Measurements from ENCODE around the gene BRD7.

The BRD7 gene
- total RNA-seq = 43.2 to 70.3 (median 57.9) reads per million in 18 experiments

DNA sequence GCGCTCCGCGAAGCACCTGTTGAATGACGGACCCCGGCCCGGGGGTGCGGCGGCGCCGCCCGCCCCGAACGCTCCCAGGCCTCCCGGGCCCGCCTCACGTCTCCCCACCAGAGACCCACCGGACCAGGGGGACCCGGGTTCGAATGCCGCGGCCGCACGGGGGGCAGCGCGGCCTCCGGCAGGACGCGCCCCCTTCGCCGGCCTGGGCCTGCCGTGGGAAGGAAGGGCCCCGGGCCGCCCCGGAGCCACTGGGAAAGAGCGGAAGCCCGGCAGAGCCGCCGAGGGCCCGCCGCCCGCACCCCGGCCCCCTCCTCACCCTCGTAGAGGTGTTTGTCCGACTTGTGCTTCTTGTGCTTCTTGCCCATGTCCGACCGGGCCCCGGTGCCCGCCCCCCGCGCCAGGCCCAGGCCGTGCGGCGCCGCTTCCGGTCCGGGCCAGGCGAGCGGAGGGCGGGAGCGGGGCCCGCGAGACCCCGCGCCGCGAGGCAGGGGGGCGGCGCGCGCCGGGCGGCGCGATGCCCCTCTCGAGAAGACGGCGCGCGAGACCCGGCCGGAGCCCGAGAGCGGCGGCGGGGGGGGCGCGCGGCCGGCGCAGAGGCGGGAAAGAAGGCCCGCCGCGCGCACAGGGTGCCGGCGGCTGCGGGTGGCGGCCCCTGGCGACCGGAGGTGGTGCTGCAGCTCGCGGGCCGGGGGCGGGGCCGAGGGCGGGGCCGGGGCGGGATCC lies at the start of gene BRD7:
BRD7 (minus strand) TSS at position 579 of the 723 bp plus-strand sequence; CDS start at position 365, 214 bp downstream.
- peak; percentile 46 to 73 for DNase-seq

DNA sequence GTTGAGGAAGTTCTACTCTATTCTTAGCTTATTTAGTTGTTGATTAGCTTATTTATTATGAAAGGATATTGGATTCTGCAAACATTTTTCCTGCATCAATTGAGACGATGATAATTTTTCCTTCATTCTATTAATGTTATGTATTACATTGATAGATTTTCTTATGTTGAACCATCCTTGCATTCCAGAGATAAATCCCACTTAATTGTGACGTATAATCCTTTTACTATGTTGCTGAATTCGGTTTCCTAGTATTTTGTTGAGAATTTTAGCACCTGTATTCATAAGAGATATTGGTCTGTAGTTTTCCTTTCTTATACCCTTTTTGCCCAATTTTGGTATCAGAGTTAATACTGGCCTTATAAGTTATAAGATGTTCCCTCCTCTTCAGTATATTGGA lies 47.6 kb upstream of the BRD7 start:
- no peak for DNase-seq

DNA sequence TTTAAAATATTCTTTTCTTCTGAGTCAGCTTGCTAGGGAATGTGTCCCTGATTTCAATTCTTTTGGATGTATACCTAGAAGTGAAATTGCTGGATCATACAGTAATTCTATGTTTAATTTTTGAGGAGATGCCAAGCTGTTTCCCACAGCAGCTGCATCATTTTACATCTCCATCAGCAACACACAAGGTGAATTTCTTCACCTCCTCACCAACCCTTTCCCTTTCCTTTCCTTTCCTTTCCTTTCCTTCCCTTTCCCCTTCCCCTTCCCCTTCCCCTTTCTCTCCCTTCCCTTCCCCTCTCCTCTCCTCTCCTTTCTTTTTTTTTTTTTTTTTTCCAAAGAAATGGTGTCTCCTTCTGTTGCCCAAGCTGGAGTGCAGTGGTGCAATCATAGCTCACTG lies 45.4 kb upstream of the BRD7 start:
- no peak for DNase-seq

DNA sequence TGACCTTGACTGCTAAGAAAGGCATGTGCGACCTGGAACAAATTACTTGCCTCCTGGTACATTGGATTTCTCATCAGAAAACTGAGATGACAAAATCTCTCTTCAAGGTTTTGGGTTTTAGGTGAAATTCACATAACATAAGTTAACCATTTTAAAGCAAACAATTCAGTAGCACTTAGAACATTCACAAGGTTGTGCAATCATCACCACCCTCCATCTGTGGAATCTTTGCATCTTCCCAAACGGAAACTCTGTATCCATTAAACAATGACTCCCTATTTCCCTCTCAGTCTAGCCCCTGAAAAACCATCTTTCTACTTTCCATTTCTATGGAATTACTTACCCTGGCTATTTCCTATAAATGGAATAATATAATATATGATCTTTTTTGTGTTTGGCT lies 42.2 kb upstream of the BRD7 start:
- no peak for DNase-seq

DNA sequence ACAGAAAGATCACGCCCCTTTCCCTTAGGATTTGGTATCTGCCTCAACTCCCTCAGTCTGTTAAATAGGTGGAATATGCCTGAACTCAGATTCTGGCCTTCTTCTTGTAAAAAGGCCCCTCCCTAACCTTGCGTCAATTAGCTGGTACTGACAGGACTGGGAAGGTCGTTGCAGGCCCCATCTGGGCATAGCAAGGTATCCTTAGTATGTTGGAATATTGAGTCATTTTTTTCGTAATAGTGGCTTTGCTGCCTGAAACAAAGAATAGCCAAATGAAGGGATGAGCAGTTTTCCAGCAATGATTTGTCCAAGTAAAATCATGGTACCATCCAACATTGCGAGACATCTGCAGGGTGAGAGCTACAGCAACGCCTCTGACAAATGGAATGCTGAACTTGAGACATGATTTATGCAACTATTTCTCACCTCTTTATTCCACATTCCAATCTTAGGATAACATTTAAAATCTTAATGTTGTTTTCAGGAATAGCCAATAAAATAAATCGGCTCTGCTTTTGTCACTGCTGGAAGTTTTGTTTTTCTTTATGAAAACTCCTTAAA lies 39.3 kb upstream of the BRD7 start:
- no peak for DNase-seq

DNA sequence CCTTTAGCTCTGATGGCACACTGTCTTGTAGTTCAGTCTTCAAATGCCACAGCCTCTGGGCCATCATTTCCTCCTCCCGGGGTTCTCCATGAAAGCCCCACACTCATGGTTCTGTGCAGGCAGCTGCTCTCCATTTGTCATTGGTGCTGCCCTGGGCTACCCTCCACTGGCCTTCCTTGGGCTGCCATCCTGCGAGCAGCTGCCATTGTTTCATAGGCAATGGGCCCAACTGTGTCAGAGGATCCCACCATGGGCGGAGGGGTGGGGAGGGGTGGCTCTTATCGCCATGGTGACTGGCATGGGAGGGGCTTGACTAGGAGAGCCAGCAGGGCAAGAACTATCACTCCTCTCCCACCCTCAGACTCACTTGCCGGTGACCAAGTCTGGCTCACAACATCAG lies 38.6 kb upstream of the BRD7 start:
- DNase-seq = no peak

DNA sequence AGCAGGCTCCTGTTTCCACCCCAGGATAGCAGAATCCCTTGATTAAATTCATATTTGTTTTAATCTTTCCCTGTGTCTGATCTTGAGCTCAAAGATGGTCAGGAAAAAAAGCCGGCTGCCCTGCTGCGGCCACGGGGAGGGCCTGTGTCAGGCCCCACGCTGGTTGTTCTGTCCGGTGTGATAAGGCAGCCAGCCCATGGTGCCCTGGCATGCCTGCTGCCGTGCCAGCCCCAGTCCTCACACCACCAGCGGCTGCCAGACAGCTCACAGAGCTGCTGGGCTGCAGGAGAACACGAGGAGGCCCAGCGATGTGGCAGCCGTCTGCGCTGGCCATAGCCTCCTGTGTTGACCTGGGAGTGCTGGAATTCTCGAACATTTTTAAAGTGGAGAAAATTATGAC lies 34.7 kb upstream of the BRD7 start:
- DNase-seq = no peak

DNA sequence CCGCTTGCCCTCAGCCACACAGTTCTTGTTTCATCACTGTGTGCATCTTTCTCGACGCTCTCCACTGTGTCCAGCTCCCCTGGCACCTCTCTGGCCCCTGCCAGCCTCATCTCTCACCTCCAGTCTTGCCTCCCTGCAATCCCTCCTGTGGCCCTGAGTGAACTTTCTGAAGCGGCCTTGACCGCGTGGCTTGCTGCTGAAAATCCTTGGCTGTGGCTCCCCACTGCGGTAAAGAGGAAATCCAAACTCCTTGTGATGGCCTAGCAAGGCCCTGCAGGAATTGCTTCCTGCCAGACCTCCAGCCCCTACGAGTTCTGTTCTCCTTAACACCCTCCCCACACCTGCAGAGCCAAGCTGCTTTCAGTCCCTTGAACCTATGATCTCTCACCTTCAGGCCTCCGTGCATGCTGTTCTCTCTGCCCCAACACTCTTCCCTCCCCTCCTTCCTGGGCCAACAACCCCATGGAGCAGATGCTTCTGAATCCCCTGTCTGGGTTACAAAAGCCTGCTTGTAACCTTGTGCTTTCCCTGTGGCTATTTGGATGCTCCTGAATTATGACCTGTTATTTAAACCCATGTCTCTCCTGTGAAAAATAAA lies 33.6 kb upstream of the BRD7 start:
- DNase-seq = no peak

DNA sequence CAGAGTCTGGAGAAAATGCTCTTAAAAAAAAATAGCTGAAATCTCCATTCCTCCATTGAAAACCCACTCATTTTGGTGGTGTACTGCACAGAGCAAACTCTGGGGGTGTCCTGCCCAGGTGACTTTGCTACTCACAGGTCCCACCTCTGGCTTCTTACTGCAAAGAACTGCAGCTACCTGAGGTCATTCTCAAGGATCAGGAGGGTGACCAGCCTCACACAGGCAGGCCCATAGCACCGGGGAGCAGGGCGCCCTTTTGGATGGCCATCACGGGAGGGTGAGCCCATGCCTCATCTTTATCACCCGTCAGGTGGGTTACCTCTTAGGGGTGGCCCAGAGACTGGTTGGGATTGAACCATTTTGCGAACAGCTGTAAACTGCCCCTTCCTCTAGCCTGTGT lies 32.6 kb upstream of the BRD7 start:
- no peak for DNase-seq

DNA sequence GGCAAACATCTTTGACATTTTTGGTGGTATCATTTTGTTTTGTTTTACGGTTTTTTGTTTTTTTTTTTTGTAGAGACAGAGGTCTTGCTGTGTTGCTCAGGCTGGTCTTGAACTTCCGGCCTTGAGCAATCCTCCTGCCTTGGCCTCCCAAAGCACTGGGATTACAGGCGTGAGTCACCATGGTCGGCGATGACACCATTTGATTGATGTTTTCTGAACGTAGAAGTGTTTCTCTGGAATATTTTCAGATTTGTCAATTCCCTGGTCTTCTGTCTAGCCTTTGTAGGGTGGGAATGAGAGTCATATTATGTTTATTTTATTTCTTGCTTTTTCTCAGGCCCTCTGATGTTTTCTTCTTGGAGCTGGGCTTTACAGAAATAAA lies 32.2 kb upstream of the BRD7 start:
- no peak for DNase-seq

DNA sequence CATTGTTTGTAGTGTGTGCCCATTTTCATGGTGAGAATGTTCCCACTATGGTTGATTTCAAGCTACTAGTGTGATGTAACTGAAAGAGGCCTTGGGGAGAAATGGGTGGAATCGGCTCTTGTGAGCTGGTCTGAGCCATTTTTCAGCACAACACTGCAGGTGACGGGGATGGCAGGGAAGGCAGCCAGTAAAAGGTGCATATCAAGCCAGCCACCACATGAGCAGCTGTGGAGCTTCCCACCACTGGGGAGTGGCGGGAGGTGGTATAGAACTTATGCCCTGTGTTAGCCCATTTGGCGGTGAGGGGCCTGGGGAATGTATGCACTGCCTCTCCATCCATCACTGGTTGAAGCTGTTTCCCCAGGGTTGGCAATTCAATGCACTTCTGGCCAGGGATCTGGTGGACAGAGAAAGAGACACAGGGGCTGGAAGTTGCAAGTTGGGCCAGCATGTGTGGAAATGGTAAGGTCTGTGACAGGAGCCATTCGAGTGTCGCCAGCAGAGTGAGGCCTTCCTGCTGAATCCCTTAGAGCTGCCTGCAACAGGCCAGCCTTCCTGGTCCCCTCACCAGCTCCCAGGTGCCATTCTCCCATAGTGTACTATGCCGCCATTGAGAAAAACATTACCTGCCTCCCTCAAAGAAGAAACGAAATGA lies 31.7 kb upstream of the BRD7 start:
- DNase-seq = no peak

DNA sequence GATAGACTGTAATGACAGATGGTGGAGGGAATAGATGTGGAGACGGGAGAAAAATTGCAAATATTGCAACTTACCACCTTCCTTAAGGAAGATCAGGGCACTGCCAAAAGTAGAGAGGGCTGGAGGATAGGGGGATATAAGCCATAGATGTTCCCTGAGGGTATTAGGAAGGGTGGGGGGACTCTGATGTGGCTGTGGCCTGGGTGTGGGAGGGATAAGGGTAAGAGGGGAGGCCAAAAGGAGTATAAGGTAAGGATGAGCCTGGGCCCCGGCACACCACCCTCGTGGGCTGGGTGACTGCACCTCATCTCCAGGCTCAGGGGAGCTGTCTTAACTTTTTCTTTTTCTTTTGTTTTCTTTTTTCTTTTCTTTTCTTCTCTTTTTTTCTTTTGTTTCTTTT lies 30.6 kb upstream of the BRD7 start:
- no peak for DNase-seq

DNA sequence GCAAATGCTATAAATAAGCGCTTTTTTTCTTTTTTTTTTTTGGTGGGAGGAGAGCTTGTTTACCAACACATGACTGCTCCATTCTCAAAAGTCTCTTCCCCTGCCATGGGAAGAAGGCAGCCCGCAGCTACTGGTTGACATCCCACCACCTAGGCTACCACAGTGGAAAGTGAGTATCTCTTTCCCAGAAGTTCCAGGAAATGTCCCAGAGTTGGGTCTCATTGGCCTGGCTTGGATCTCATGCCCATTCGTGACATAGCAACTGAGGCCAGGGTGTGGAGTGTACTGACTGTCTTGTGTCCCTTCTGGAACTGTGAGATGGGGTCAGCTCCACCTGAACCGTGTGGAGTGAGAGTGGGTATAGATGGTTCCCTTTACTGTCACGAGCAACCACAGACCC lies 29.5 kb upstream of the BRD7 start:
- no peak for DNase-seq

DNA sequence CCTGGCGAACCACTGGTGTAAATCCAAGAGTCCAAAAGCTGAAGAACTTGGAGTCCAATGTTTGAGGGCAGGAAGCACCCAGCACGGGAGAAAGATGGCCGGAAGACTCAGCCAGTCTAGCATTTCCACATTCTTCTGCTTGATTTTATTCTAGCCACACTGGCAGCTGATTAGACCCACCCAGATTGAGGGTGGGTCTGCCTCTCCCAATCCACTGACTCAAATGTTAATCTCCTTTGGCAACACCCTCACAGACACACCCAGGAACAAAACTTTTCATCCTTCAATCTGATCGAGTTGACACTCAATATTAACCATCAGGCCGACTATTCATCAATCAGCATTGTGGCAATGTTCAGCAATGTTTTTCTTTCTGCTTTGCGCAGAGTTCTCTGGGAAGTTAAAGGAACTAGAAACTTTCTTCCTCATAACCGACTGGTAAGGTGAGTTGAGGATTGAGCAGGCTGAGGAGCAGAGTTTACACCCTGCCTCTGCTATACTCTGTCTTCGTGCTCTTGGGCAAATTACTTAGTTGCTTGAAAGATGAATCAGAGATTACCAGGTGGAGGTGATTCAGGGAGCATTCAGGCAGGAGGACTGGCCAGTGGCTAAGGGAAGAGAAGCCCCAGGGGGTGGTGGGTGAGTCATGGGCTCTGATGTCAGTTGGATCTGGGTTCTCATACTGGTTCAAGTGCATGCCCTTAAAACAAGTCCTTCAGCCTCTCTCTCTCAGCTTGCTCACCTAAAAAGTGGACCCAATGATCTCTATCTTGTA lies 28.2 kb upstream of the BRD7 start:
- DNase-seq = no peak

DNA sequence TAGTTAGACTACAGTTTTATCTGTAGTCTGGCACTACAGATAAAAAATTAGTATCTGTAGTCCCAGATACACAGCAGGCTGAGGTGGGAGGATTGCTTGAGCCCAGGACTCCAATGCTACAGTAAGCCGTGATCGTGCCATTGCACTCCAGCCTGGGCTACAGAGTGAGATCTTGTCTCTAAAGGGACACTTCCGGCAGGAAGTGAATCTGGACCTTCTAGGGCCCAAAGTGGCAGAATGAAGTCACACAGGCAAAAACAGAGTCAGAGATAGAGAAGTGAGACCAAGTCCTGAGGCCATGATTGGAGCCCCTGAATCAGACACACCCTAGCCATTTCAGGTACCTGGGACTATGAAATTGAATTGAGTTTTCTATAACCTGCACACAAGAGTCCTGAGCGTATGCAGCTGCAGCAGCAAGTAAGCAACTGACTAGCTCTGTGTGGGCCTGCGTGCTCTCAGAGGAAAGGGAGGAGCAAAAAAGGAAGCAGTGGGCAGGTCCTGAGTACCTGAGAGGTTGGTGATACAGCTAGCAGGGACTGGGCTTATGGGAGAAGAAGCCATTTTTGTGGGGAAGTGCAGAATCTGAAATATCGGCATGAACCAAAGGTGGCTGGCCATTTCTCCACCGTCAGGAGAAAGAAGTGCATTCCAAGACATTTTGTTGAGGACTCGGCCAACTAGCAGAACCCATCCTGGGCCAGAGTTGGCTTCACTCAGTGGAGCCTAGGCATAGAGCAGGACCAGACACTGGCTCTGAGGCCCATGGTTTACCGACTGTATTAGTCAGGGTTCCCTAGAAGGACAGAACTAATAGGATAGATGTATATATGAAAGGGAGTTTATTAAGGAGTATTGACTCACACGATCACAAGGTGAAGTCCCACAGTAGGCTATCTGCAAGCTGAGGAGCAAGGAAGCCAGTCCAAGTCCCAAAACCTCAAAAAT lies 27.2 kb upstream of the BRD7 start:
- DNase-seq = no peak

DNA sequence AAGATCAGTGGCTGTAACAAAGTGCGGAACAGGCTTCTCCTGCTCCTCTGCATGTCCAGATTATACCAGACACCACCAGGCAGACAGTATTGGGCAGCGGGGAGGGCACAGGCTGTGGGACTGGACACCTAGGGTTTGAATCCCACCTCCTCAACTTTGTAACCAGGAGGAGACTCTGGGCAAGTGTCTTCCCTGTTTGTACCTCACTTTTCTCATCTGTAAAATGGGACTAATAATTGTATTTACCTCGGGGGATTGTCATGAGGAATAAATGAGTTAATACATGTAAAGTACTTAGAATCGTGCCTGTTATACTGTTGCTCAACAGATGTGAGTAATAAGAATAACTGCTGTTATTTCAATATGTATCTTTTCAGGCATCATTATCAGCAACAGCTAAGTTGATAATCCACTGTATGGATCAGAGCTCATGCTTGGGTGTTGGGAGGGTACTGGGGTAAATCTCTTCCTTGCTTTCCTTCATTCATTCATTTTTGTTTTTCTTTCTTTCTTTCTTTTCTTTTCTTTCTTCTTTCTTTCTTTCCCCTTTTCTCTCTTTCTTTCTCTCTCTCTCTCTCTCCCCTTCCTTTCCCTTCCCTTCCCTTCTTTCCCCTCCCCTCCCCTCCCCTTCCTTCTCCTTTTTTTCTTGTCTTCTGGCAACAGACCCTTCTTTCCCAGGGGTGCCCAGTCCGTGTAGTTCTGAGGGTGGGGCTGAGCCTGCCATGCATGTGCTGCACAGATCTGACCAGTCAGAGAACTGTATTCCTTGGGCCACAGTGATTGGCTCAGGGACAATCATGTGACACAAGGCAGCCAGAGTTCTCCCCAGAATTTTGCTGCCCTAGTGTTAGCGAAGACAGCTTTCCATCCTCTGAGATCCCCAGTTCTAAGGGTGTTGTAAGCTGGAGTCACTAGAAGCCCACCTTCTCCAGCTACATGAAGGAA lies 25.3 kb upstream of the BRD7 start:
- DNase-seq = no peak

DNA sequence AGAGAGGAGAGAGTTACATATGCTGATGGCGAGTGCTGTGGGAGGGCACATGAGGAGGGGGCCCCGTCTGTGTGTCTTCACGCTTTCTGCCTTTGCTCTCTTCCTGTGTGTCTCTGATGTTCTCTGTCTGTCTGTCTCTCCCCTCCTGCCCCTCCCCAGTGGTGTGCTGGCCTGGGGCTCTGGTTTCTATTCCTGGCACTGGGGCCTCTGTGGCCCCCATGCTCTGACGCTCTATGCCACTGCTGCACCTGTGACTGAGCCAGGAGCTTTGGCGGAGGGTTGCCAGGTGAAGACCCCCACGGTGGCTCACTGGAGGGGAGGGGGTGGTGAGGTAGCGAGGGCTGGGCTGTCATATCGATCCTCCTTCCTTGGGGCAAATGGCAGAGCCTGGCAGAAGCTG lies 24.6 kb upstream of the BRD7 start:
- DNase-seq = no peak

DNA sequence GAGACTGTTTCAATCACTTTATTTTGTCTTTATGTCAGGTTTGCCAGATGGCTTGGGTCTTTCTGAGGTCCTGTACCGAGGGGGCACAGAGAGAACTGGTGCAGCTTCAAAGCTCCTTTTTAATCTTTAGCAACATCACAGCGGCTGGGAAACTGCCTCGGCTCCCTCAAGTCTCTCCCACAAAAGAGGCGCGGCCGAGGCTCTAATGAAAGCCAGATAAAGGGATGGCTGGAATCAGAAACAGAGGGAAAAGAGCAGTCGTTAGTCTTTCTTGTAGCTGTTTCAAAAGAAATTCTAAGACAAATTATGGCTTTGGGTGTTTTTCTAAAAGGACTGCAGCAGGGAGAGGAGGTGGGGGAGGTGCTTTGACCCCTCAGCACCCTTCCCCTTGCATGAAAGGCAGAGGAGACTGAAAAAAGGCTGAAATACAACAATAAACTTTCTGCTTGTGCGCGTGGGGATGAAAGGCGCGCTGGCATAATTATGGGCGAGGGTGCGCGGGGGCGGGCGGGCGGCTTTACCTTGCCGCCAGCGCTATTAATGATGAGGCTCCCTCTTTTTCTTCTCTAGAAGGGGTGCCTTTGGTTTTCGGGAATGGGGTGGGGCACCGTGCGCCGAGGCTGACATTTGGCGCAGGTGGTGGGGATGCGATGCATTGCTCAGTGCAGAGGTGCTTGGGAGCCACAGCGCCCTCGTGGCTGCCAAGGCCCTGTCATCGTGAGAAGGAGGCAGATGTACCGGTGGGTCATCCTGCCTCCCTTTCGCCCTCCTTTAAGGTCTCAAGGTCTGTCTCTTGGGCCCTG lies 22.3 kb upstream of the BRD7 start:
- no peak for DNase-seq

DNA sequence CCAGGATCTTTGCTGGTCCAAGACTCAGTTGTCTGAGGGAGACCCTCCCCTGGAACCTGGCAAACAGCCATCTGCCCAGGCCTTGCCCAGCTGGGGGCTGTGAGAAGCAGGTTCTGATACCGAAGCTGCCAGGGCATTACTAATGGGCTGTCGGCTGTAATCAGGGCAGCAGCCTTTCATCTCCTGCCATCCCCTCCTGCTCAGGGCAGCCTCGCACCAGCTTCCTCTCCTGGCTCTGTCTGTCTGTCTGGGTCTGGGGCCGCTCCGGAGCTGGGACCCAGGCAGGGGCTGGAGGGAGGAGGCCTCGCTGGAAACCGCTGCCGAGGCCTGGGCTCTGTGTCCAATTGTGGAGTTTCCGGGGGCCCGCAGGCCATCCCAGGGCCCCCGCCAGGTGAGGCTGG lies 21.6 kb upstream of the BRD7 start:
- DNase-seq = no peak

DNA sequence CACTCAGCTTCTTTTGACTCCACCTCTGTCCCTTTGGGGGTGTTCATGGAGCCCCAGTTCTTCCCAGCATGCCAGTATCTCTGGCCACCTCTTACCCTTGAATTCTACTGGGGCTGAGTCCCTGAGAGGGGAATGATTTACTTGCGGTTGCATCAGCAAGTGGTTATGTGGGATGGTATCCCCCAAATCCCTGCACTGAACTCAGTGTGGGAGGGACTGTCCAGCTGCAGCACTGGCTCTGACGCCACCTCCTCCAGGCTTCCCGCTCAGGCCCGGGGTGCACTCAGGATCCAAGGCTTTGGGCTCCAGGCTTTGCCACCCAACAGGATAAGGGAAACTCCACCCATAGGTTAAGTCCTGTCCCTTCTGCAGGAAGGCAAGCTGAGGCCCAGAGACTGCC lies 21.1 kb upstream of the BRD7 start:
- no peak for DNase-seq

Data from inflammatory macrophage (primary cell).